Liver (tissue), 3 donors: ENCODE measurements around the gene DCTN5.

Experiments used
- ATF3 ChIP-seq: IDR thresholded peaks from 2 replicates; pipeline ENCODE4 v1.6.1; 2016; ENCODE audit warnings: antibody characterized with exemption
- CTCF ChIP-seq: fragments of 150-350 bp; IDR thresholded peaks from 2 replicates; pipeline ENCODE4 v1.5.1; 2017; ENCODE audit warnings: improper control_type of control experiment, low read depth, low read length; ENCODE audit not compliant: missing input control
- EGR1 ChIP-seq, 2 donors: IDR thresholded peaks; 2 replicates each; pipeline ENCODE4 v1.6.1; 2016 to 2018; ENCODE audit warnings: antibody characterized with exemption in 2 of 2, low read depth in 2 of 2
- RAD21 ChIP-seq, 2 donors: IDR thresholded peaks; 2 replicates each; pipeline ENCODE4 v1.6.1; 2016; ENCODE audit warnings: antibody characterized with exemption in 2 of 2, mild to moderate bottlenecking in 2 of 2
- REST ChIP-seq: IDR thresholded peaks from 2 replicates; pipeline ENCODE4 v1.6.1; 2016; ENCODE audit warnings: antibody characterized with exemption, mild to moderate bottlenecking
- RXRA ChIP-seq, 2 donors: IDR thresholded peaks; 2 replicates each; pipeline ENCODE4 v1.6.1; 2017 to 2018; ENCODE audit warnings: antibody characterized with exemption in 2 of 2, mild to moderate bottlenecking in 1 of 2
- SP1 ChIP-seq: IDR thresholded peaks from 2 replicates; pipeline ENCODE4 v1.6.1; 2018; ENCODE audit warnings: antibody characterized with exemption, mild to moderate bottlenecking
- TAF1 ChIP-seq: conservative IDR thresholded peaks from 2 replicates; pipeline ENCODE4 v1.6.1; 2016; ENCODE audit warnings: antibody characterized with exemption, mild to moderate bottlenecking
- YY1 ChIP-seq: IDR thresholded peaks from 2 replicates; pipeline ENCODE4 v1.6.1; 2016; ENCODE audit warnings: antibody characterized with exemption, mild to moderate bottlenecking
- ZBTB33 ChIP-seq: IDR thresholded peaks from 2 replicates; pipeline ENCODE4 v1.6.1; 2016; ENCODE audit warnings: antibody characterized with exemption
- donor health status: healthy.
- donor health status: healthy.

- TF ChIP-seq ZBTB33 (no peak), CTCF (no peak), YY1 (no peak), ATF3 (no peak), RAD21 (IDR thresholded peaks at IDR 0.05) (no peak), RXRA (IDR thresholded peaks at IDR 0.05) (no peak), SP1 (no peak), TAF1 (no peak), REST (no peak), EGR1 (IDR thresholded peaks at IDR 0.05; ENCODE audit: low read depth in 2 of 2) (no peak)
Measured at GRCh38 chr16:23710504-23710903, 69.2 kb downstream of the DCTN5 start.
